GM19023 (cell line): Measurements from ENCODE around the gene BCL11A.
A peak's percentile ranks its signal among the peaks of the same experiment; 100 is the strongest.

Source experiments
- ATAC-seq: cut with Tn5 transposase; IDR thresholded peaks from one replicate; pipeline ENCODE4 v1.9.1; 2021; ENCODE audit warnings: mild to moderate bottlenecking, moderate library complexity; ENCODE audit not compliant: unreplicated experiment

BCL11A gene

GRCh38 chr2:60548311-60548710 is 5.1 kb downstream of the BCL11A start:
- no peak for ATAC-seq

- no peak for ATAC-seq
These were observed 5.6 kb downstream of the BCL11A start for GRCh38 chr2:60547841-60548240.

GRCh38 chr2:60546756-60547420 is 6.6 kb downstream of the BCL11A start:
- ATAC-seq, result no peak

GRCh38 chr2:60544954-60545560 is 8.4 kb downstream of the BCL11A start:
- ATAC-seq, result no peak

GRCh38 chr2:60544062-60544461 is 9.4 kb downstream of the BCL11A start:
- ATAC-seq, result no peak

- no peak for ATAC-seq
These were observed 12.3 kb downstream of the BCL11A start for GRCh38 chr2:60541056-60541651.

- no peak for ATAC-seq
These were observed 13.4 kb downstream of the BCL11A start for GRCh38 chr2:60540074-60540473.

- ATAC-seq, result no peak
These were observed 14.3 kb downstream of the BCL11A start for GRCh38 chr2:60539140-60539539.

- ATAC-seq, result no peak
These were observed 15.4 kb downstream of the BCL11A start for GRCh38 chr2:60538101-60538500.

GRCh38 chr2:60536746-60537145 is 16.7 kb downstream of the BCL11A start:
- ATAC-seq, result no peak

GRCh38 chr2:60535685-60536312 is 17.7 kb downstream of the BCL11A start:
- ATAC-seq, result peak; percentile 81

GRCh38 chr2:60534892-60535684 is 18.4 kb downstream of the BCL11A start:
- no peak for ATAC-seq

GRCh38 chr2:60534052-60534685 is 19.3 kb downstream of the BCL11A start:
- ATAC-seq, result no peak

- no peak for ATAC-seq
These were observed 20.1 kb downstream of the BCL11A start for GRCh38 chr2:60533101-60534051.

GRCh38 chr2:60532421-60532820 is 21.0 kb downstream of the BCL11A start:
- no peak for ATAC-seq

- no peak for ATAC-seq
These were observed 21.7 kb downstream of the BCL11A start for GRCh38 chr2:60531701-60532133.

GRCh38 chr2:60530660-60531281 is 22.7 kb downstream of the BCL11A start:
- ATAC-seq, result peak; percentile 65

GRCh38 chr2:60529785-60530627 is 23.4 kb downstream of the BCL11A start:
- no peak for ATAC-seq
